Measurements from ENCODE around the gene FADS6.

DNA sequence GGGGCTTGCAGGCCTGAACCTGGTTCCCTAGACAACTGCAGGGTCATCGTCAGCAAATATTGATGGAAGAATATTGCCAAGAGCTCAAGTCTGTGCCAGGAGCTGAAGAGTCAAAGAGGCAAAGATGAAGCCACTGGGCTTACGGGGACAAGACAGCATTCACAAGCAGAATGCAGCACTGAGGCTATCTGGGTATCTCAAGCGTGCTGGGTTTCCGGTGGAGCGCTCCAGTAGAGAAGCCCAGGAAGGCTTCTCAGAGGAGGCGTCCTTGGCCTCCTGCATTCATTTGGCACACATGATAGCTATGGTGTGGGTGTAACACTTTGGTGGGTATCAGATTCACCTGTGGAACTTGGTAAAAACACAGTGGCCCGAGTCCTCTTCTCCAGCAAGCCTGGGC lies 2.9 kb downstream of the FADS6 start:
- no peak for TF ChIP-seq EZH2 (optimal IDR thresholded peaks at IDR 0.05; ENCODE audit: low read depth, low read length)
- TF ChIP-seq, protein P1, sequence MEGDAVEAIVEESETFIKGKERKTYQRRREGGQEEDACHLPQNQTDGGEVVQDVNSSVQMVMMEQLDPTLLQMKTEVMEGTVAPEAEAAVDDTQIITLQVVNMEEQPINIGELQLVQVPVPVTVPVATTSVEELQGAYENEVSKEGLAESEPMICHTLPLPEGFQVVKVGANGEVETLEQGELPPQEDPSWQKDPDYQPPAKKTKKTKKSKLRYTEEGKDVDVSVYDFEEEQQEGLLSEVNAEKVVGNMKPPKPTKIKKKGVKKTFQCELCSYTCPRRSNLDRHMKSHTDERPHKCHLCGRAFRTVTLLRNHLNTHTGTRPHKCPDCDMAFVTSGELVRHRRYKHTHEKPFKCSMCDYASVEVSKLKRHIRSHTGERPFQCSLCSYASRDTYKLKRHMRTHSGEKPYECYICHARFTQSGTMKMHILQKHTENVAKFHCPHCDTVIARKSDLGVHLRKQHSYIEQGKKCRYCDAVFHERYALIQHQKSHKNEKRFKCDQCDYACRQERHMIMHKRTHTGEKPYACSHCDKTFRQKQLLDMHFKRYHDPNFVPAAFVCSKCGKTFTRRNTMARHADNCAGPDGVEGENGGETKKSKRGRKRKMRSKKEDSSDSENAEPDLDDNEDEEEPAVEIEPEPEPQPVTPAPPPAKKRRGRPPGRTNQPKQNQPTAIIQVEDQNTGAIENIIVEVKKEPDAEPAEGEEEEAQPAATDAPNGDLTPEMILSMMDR (IDR thresholded peaks at IDR 0.05; ENCODE audit: low read length) = no peak
